ENCODE results near the gene CPLANE1. TPM values are rescaled to one million over a fixed set of nuclear protein-coding genes. Genes with fewer than 3 reads are reported as not detected.

CPLANE1 gene
- total and polyA plus RNA-seq, 2 of the 4 experiments (the other 2 are of a cell fraction): 4.4 to 17.9 TPM

DNA sequence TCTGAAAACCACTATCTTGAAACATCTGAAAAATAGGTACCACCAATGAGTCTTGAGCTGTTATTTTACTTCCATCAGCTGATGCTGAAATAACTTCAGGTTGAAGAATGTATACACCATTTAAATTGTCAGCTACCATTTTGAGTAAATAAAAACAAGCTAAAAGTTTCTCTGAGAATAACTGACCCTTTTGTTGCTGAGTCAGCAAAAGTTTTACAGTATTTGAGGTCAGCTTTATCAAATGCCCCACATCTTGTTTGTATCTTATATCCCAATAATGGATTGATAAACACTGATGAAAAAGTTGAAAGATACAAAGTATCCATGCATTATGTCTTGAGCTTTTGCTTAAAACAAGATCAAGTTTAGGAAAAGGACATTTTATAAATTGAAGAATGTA is 22.8 kb downstream of the CPLANE1 start:
- H2AK5ac ChIP-seq (ENCODE audit: low read depth, low read length): no peak overlapping the region
- H3K9me1 ChIP-seq (ENCODE audit: insufficient read depth, low read length): no peaks in the 10 kb centered on the region
- no peak overlapping the region for H3K4ac ChIP-seq (ENCODE audit: low read depth, low read length)
- no peaks in the 10 kb centered on the region for H3K9me3 ChIP-seq (ENCODE audit: control insufficient read depth, insufficient read depth, low read length)
- no peak overlapping the region for H4K8ac ChIP-seq (ENCODE audit: low read depth in 2 of 2, low read length in 2 of 2)
- H3K36me3 ChIP-seq (ENCODE audit: control insufficient read depth, insufficient read depth, low read length): peaks cover 19% of the 10 kb centered on the region
- CTCF ChIA-PET: no interaction called here
- in situ Hi-C loops (cut with MboI; ENCODE audit: low sequenced_read_pairs): no loop called here
- no peak overlapping the region for H2BK20ac ChIP-seq (ENCODE audit: low read depth, low read length)
- H3K27me3 ChIP-seq (ENCODE audit: control insufficient read depth, insufficient read depth, low read length): no peaks in the 10 kb centered on the region
- TF ChIP-seq MXI1 (IDR thresholded peaks at IDR 0.05; ENCODE audit: borderline replicate concordance, low read depth, low read length) (no peak), RFX5 (IDR thresholded peaks at IDR 0.05; ENCODE audit: low read depth, low read length) (no peak), CTCF (conservative IDR thresholded peaks at IDR 0.05; ENCODE audit: low read depth, low read length) (no peak), CHD1 (IDR thresholded peaks at IDR 0.05; ENCODE audit: low read depth, low read length) (no peak), BHLHE40 (IDR thresholded peaks at IDR 0.05; ENCODE audit: low read depth, low read length) (no peak), MAZ (IDR thresholded peaks at IDR 0.05; ENCODE audit: borderline replicate concordance, low read depth, low read length) (no peak), MAFK (IDR thresholded peaks at IDR 0.05; ENCODE audit: low read depth, low read length) (peak; percentile 100), FOS (IDR thresholded peaks at IDR 0.05; ENCODE audit: low read depth, low read length) (no peak)
- no peak overlapping the region for H3K4me2 ChIP-seq (ENCODE audit: low read depth, low read length)
- H3K27ac ChIP-seq (ENCODE audit: insufficient read depth, low read length): no peak overlapping the region
- H3K18ac ChIP-seq (ENCODE audit: low read depth, low read length): no peak overlapping the region
- H4K5ac ChIP-seq (ENCODE audit: low read depth, low read length): no peak overlapping the region
- no peak overlapping the region for H3K14ac ChIP-seq (replicated peaks; ENCODE audit: low read depth, low read length)
- DNase-seq (no peak), ATAC-seq (ENCODE audit: low read depth) (no peak)
- H2BK120ac ChIP-seq (ENCODE audit: low read depth, low read length): no peak overlapping the region
- no peak overlapping the region for H3K56ac ChIP-seq (ENCODE audit: extremely low read depth, insufficient read depth, low read length)
- no peak overlapping the region for H3K23ac ChIP-seq (ENCODE audit: low read depth, low read length)
- no peak overlapping the region for H2AFZ ChIP-seq (replicated peaks; ENCODE audit: low read length, poor library complexity)
- intact Hi-C loops (cut with micrococcal nuclease): no loop called here
- H4K91ac ChIP-seq (ENCODE audit: insufficient read depth, low read depth, low read length): no peak overlapping the region
- POLR2A ChIA-PET (ENCODE audit: unreplicated experiment): no interaction called here
- no peaks in the 10 kb centered on the region for H3K79me1 ChIP-seq (ENCODE audit: low read depth in 1 of 2, low read length in 2 of 2)
- no peak overlapping the region for H2BK15ac ChIP-seq (ENCODE audit: low read depth, low read length)
- BruUV-seq (replicated peaks): no TSS peak
- dilution Hi-C loops (cut with HindIII; ENCODE audit: low sequenced_read_pairs, unreplicated experiment): no loop called here
- no peaks in the 10 kb centered on the region for H4K20me1 ChIP-seq (ENCODE audit: insufficient read depth, low read length)
- no peak overlapping the region for H2BK5ac ChIP-seq (ENCODE audit: low read depth, low read length, poor library complexity, severe bottlenecking)
- no peak overlapping the region for H3K9ac ChIP-seq (ENCODE audit: low read depth, low read length)
- no peak overlapping the region for H3K4me3 ChIP-seq (ENCODE audit: insufficient read depth, low read depth, low read length)
- no peak overlapping the region for H2AK9ac ChIP-seq (replicated peaks; ENCODE audit: low read depth, low read length, poor library complexity)
- no peaks in the 10 kb centered on the region for H3K4me1 ChIP-seq (ENCODE audit: control insufficient read depth, insufficient read depth, low read length)
